Measurements from ENCODE around the gene EFCAB13.
"Not testable (repeated sequence)": the region's sequence is repeated elsewhere in the genome, so short reads cannot be mapped to it uniquely, and the experiment has no call there.

The EFCAB13 gene

DNA sequence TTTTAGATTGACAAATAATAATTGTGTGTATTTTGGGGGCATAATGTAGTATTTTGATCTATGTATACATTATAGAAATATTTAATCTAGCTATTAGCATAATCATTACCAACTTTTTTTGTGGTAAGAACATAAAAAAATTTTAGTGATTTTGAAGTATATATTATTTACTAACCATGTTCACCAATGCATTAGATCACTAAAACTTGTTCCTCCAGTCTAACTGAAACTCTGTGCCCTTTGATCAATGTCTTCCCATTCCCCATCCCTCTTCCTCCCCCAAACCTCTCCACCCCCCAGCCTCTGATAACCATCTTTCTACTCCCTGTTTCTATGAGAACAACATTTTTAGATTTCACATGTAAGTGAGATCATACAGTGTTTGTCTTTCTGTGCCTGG, 8.5 kb downstream of the EFCAB13 start:
- no peak for DNase-seq

- DNase-seq: no peak
These were observed 11.6 kb downstream of the EFCAB13 start for GRCh38 chr17:47335101-47335936.

DNA sequence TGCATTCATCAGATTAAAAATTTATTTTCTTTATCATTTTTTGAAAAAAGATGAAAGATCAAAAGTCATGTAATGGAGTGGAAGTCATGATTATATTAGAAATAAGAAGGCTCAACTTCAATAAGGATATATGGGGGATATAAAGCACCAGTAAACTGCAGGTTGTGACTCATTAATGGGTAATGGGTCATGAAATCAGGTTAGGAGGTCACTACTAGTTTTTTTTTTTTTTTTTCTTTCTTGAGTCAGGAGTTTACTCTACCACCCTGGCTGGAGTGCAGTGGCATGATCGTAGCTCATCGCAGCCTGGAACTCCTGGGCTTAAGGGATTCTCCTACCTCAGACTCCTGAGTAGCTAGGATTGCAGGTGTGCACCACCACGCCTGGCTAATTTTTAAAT, 14.3 kb downstream of the EFCAB13 start:
- no peak for DNase-seq

GRCh38 chr17:47352848-47353247, 29.1 kb downstream of the EFCAB13 start:
- DNase-seq: no peak

DNA sequence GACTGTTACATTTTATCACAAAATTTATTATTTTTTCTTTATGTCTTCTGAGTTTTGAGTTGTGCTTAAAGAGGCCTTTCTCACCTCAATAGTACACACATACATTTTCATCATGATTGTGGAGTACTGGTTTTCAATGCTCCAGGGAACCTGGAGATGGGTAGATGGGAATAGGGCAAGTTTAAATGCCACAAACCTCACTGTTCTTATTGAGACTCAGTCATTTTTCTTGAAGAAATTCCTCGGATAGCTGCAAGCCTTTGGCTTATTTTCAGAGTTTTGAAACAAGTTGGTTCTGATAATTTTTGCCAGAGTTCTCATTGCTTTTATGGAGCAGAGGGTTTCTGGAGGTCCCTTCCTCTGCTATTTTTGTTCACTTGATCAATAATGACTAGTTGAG, 34.9 kb downstream of the EFCAB13 start:
- no peak for DNase-seq

DNA sequence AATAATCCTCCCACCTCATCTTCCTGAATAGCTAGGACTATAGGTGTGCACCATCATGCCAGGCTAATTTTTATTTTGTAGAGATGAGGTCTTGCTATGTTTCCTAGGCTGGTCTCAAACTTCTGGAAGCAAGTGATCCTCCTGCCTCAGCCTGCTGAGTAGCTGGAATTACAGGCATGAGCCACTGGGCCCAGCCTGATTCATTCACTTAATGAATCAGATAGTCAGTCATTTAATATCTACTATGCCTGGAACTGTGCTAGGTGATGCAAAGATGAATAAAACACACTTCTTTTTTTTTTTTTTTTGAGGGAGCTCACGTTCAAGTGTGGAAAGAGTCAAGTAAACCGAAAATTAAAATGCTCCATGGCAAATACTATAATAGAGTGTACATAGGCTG, 39.4 kb downstream of the EFCAB13 start:
- DNase-seq: no peak

- no peak for DNase-seq
These were observed 43.5 kb downstream of the EFCAB13 start for GRCh38 chr17:47367257-47367656.

GRCh38 chr17:47368262-47368661, 44.5 kb downstream of the EFCAB13 start:
- no peak for DNase-seq

GRCh38 chr17:47370899-47371298, 47.1 kb downstream of the EFCAB13 start:
- not testable (repeated sequence) for DNase-seq

DNA sequence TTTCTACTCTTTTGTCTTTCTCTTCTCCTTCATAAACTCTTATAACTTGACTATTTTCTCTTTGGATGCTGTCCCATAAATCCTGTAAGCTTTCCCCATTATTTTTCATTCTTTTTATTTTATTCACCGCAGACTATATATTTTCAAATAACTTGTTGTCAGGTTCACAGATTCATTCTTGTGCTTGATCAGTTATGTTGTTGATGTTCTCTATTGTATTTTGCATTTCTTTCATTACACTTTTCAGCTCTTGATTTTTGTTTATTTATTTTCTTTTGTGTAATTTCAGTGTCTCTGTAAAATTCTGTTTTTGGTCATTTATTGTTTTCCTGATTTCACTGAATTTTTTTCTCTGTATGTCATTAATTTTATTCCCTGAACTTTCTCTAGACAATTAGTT, 49.2 kb downstream of the EFCAB13 start:
- DNase-seq: no peak

- no peak for DNase-seq
These were observed 52.5 kb downstream of the EFCAB13 start for GRCh38 chr17:47376247-47376646.

- DNase-seq: no peak
These were observed 65.1 kb downstream of the EFCAB13 start for GRCh38 chr17:47388825-47389224.

- not testable (repeated sequence) for DNase-seq
These were observed 73.9 kb downstream of the EFCAB13 start for GRCh38 chr17:47397532-47398128.

- no peak for DNase-seq
These were observed 76.6 kb downstream of the EFCAB13 start for GRCh38 chr17:47400333-47400732.

GRCh38 chr17:47401100-47401499, 77.3 kb downstream of the EFCAB13 start:
- no peak for DNase-seq

DNA sequence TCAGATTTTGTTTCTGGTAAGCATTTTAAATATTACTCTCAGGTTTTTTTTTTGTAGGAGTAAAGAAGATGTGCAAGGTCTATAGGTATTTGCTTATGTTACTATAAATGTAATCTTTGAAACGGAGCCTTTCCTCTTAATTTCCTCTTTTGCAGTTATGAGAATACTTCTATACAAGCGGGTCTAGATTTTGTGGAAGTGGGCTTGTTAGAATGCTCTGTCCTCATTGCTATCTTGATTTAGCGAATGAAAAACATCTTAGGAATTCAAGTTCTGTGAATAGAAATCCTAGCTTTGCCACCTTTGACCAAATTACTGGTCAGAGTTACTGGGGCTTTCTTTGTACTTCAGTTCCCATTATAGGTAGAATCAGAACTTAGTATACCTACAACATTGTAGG, 80.3 kb downstream of the EFCAB13 start:
- no peak for DNase-seq

GRCh38 chr17:47404875-47405274, 81.1 kb downstream of the EFCAB13 start:
- no peak for DNase-seq

GRCh38 chr17:47413872-47414271, 90.1 kb downstream of the EFCAB13 start:
- DNase-seq: no peak

- DNase-seq: no peak
These were observed 90.9 kb downstream of the EFCAB13 start for GRCh38 chr17:47414612-47415011.

DNA sequence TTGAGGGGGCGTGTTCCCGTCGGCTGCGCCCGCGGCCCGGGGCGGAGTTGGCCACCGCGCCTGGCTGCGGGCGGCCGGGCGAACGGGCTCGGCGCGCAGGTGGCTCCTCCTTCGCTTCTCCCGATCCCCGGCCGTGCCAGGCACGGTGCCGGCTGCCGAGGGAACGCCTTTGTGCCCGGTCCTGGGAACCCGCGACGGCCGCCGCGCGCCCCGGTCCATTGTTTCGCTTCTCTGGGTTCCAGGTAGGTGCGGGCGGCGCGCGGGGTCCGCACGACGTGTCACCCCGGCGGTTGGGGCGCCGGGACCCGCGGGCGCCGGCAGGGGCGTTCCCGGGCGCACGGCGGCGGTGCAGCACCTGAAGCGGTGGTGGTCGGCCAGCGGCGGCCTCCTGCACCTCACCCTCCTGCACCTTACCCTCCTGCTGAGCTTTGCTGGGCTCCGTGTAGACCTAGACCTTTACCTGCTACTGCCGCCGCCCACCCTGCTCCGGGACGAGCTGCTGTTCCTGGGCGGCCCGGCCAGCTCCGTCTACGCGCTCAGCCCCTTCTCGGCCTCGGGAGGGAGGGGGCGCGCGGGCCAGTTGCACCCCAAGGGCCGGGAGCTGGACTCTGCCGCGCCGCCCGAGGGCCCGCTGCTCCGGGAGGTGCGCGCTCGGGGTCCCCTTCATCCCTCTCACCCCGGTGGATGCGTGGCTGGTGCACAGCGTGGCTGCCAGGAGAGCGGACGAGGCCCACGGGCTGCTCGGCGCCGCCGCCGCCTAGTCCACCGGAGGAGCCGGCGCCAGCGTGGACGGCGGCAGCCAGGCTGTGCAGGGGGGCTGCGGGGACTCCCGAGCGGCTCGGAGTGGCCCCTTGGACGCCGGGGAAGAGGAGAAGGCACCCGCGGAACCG, 99.9 kb downstream of the EFCAB13 start:
- DNase-seq: no peak

- not testable (repeated sequence) for DNase-seq
These were observed 101.5 kb downstream of the EFCAB13 start for GRCh38 chr17:47425233-47425632.

- not testable (repeated sequence) for DNase-seq
These were observed 102.3 kb downstream of the EFCAB13 start for GRCh38 chr17:47425887-47426635.

DNA sequence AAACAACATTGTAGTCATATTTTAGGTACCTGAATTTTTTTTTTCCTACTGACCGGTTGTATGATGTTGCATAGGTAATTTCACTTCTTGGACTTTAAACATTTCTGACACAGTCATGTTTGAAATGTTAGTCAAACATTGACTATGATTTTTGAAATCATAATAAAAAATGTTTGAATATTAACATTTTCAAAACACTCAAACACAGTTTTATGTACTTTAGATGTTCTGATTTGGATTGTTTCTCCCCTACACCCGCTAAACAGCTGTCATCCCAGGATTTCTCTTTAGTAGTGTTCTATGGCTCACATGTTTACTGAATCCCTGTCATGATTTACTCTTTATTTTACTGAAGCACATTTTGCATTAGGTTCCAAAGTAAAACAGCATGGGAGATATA, 104.2 kb downstream of the EFCAB13 start:
- no peak for DNase-seq

All from kidney glomerular epithelial cell (primary cell).